HG03039 (cell line): Measurements from ENCODE around the gene CDIP1.

Experiments used
- ATAC-seq: cut with Tn5 transposase; IDR thresholded peaks from one replicate; pipeline ENCODE4 v1.9.1; 2021; ENCODE audit warnings: mild to moderate bottlenecking, moderate library complexity; ENCODE audit not compliant: unreplicated experiment

The CDIP1 gene

DNA sequence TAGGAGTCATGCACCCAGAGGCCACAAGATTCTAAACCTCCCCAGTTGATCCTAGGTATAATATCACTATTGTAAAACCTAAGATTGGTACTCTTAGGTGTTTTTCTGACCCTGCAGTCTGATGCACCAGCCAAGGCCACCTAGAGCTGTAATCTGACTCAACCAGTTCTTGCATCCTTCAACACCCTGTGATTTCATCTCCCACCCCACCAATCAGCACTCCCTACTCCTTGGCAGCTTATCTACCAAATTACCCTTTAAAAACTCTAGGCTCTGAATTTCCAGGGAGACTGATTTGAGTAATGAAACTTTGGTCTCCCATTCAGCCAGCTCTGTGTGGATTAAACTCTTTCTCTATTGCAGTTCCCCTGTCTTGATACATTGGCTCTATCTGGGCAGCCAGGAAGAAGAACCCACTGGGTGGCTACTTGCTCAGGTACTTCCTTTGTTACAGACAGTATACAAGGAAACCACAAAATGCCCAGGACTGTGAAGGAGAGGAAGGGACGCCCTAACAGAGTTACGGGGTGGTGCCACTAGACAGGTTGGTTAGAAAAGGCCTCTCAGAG is 1.2 kb upstream of the CDIP1 start:
- no peak for ATAC-seq

DNA sequence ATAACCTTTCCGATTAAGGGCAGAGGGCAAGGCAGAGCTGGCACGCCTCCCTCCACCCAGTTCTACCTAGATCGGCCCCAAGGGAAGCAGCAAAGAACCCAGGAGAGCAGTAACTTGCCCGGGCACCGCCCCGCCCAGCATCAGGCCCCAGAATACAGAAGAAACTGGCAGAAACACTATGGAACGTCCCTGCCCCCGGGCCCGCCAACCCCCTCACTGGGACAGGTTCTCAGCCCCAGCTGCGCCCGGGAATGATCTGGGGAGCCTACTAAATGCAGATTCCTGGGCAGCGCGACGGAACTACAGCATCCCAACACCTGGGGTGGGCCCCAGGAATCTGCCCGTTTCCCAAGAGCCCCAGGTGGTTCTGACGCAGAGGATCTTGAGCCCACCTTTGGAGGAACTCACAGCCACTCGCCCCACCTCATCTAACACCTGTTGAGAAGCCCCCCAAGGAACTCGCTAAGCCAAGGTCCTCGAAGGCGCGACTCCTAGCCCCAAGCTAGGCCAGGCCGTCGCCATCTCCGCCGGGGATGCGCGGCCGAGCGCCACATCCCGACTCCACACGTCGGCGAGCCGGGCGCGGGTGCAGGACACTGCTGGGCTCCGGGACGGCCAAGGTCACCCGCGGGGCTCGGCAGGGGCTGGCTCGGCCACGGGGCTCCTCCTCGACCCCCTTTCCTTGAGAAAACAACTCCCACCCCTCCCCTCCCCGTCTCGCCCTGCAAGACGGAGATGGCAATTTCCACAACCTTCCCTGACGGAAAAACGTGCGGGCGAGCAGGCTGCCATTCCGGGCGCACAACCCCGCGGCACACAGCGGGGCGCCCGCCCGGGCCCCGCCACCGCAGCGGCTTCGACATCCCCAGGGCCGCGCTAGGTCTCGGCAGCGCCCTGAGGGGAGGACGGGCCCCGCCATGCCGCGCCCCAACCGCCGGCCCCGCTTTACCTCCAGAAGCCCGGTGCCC is 913 bp downstream of the CDIP1 start:
- peak; percentile 19 for ATAC-seq

DNA sequence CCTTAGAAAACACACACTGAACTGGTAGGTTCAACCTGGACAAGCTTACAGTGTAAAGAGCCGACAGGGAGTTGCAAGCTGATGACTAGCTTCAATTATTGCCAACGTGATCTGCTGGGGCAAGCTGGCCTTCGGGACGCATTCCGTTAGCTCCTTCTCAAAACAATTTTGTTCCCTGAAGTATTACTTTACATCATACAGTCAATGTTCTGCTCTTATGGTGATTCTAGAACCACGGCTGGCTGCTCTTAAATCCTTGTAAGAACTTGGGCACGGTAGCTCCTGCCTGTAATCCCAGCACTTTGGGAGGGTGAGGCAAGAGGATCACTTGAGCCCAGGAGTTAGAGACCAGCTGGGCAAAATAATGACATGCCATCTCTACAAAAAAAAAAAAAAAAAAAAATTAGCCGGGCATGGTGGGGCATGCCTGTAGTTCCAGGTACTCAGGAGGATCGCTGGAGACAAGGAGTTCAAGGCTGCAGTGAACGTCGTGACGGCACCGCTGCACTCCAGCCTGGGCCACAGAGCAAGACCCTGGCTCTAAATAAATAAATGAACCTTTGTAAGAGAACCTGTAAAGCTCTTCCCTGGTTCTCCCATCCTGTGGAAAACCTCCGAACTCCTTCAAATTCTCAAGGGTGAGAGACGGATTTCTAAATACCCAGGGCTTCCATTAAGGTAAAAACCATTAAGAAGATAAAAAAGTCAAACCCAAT is 2.0 kb downstream of the CDIP1 start:
- no peak for ATAC-seq

DNA sequence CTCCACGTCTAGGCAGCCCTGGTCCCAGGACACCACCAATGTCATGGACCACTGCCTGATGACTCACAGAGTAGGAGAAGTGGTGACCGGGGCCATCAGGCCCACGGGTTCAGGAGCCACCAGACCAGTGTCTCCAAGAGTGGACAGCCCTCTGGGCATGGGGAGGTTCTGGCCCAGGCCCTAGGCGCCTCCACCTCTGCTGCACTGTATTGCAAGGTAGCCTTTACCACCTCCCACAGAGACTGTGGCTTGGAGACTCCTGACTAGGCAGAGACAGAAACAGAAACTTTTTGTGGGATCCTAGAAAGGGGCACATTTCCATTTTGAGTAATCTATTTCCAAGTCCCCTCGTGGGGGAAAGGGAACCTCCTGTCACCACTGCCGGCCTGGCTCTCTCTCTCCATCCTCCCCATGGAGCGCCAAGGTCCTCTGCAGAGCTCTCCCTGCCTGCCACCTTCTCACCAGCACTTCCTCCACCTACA is 2.9 kb downstream of the CDIP1 start:
- no peak for ATAC-seq

DNA sequence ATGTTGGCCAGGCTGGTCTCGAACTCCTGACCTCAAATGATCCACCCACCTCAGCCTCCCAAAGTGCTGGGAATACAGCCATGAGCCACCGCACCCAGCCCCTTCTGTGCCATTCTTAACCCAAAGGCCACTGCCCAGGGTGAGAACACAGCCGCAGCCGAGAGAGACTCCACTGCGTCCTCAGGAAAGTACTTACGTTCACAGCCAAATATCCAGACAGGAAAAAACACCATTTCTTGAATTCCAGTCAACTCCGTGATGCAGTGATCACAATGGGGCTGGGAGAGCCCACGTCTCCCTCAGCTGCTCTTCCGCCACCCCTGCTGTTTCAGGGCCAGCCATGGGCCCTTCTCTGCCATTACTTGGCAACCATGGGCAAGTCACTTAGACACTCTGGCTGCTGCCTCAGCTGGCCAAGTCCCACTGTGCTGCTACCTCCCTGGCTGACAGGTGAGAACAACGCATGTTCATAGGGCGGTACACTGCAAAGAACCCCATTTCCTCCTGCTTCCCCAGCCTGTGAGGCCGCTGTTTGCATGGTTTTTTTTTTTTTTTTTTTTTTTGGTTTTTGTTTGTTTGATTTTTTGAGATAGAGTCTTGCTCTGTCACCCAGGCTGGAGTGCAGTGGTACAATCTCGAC is 4.3 kb downstream of the CDIP1 start:
- ATAC-seq = no peak

DNA sequence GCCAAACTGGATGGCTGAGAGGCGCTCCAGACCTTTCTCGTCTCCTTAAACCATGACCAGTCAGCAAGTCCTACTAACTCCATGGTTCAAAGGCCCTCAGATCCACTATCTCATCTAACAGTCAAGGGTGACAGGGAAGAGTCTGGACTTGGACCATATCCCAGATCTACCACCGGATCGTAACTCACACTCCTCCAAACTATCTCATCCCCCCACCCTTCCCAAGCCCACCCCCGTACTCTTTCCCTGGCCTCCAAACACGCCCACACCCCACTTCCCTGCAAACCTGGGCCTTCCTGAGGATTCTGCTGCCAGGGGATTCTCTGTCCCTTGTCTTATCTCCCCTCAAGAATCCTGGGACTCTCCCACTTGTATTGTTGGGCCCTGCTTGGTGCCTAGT is 5.1 kb downstream of the CDIP1 start:
- ATAC-seq = no peak

DNA sequence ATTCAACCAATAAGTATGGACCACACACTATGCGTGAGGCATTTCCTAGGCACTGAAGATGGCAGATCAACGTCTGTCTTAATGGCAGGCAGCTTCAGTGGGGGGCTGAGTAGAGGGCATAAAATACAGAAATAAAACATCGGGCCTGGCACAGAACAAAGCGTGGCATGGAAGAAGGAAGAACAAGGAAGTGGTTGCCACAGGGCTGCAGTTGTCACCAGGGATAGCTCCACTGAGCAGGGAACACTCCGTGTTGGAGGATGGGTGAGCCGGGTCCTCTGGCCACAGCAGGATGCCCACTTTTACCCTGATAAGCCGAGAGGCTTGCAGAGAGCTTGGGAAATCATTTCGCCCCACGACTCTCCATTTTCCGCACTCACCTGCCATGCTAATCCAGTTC is 6.3 kb downstream of the CDIP1 start:
- ATAC-seq = no peak

DNA sequence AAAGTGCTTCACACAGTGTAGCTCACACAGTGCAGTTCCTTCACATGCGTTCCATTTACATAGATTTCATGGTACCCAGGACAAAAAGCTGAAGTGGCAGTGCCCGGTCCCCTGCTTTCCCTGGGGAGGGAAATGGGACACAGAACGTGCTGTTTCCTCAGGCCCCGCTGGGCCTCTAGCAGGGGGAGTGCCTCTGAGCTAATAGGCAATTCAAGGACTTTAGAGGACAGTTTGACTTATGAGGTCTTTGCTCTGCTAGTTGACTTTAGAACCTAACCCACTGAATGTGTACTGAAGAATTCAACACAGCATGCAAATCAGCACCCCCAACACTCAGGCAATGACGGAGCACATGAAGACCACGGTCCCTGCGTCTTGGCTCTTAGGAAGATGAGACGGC is 6.8 kb downstream of the CDIP1 start:
- ATAC-seq = no peak

DNA sequence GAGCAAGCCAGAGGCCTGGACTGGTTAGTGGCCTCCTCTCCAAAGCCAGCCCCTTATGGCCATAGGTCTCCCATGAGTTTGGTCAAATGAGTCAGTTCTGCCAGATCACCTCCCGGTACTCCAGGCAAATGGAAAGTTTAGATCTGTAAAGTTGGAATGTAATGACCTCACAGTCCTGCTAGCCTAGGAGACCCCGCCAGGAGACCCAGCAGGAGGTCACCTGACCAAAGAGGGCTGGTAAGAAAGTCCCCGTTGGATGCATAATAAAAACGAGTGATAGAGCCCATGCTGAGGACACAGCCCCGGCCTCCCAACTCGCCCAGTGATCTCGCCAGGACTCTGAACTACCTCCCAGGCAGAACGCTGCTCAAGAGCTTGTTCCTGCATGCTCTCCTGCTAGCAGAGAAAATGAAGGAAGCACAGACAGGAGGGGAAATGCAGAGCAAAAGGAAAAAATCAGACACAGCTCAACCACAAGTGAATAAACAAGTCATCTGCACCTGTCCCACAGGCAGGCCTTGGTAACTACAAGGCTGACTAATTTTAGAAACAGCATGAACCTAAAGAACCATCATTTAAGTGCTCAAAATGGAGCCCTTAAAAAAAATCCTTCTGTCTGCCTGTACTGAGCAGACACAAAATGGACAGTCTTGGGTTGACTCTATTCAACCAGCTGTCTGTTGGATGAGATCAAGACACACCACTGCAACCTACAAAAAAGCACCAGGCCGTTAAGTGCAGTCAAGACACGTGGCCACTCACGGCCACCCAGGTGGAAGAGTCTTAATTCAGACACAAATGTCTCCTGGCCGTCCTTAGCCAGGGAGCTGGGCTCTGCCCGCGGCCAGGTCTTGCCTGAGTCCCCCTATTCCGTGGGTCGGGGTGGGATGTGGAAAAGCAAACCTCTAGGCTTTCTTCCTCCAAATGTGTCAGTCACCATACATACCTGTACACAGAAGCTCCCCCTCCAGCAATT is 9.2 kb downstream of the CDIP1 start:
- ATAC-seq = no peak

DNA sequence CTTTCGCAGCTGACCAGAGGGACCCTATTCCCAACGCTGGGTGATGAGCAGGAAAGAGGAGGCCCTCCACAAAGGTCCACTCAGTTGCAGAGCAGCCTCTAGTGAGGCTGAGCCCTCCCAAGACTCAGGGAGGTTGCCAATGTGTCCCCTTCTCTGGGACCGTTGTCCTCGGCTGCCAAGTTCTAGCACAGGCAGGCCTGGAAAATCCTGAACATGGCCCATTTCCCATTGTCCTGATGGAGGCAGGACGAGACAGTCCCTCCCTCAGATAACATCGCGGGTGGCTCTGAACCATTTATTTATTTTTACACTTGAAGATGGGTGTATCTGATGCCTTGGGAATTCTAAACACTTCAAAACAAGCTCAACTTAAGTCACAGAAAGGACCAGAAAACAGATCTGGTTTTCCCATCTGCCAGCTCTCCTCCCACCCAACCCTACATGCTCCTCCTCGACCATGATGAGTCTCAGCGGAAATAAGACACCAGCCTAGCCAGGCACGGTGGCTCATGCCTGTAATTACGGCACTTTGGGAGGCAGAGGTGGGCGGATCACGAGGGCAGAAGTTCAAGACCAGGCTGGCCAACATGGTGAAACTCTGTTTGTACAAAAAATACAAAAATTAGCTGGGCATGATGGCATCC is 12.8 kb downstream of the CDIP1 start:
- ATAC-seq = no peak

DNA sequence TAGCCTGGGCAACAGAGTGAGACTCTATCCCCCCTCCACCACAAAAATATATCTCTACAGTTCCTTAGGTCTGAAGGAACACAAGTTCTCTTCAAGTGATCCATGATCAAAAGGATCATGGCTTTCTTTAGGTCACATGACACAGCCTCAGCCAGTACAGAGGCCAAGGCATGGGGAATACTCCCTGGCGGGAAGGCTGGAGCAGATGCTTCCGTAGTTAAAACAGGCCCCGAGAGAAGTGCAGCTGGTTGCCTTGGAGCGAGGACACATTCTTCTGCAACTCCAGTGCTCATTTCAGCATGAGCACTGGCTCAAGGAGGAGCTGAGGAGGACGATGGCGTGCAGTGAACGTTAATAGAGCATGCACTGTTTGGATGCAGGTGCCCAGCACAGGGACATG is 13.5 kb downstream of the CDIP1 start:
- ATAC-seq = no peak

DNA sequence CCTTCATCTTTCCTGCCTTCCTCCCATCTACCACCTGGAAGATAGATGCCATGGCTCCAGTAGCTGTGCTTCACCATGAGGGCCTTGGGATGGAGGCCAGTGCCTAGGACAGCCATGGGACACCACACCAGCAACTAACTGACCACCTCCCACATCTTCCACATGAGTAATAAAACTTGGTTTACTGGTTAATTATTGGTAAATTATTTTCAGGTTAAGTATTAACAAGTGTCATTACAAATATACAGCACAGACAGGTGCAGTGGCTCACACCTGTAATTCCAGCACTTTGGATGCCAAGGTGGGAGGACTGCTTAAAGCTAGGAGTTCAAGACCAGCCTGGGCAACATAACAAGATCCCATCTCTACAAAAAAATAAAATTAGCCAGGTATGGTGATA is 14.0 kb downstream of the CDIP1 start:
- ATAC-seq = no peak

DNA sequence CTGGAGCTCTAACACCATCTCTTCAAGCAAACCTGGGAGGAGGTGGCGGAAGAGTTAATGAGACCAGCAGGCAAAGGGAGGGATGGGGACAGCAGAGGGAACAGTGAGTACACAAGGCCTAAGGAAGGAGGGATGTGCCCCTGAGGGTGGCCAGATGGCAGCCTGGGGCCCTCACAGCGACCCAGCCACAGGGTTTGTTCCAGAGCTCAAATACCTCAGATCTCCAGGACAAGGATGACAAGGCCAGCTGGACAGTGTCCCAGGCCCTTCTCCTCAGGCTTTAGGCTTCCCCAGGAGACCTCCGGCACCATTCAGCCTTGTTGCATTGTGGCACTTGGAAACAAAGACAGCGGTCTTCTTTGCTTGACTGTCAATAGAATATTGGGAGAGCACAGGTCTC is 14.9 kb downstream of the CDIP1 start:
- ATAC-seq = no peak

DNA sequence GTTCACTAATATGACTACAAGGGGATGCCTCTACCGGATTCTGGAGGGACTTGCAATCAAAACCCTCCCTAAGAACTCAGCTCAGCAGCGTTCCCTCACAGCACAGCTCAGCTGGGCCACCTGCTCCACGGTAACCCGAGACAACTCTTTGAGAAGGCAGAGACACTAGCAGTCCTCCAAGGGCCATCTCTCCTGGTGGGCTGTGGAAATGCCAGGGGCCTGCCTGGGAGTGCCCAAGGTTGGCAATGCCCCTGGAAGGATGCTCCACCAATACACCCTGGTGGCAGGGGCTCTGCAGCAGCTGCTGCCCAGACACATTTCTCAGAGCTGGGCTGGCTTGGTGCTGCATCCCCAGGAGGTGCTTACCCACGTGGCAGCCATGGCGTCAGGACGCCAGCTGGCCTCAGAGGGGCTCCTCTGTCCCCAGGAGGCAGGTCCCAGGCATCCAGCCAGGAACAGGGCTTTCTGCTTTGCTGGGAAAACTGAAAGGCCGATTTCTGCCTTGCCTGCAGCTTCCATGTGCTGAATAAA is 16.5 kb downstream of the CDIP1 start:
- ATAC-seq = no peak

DNA sequence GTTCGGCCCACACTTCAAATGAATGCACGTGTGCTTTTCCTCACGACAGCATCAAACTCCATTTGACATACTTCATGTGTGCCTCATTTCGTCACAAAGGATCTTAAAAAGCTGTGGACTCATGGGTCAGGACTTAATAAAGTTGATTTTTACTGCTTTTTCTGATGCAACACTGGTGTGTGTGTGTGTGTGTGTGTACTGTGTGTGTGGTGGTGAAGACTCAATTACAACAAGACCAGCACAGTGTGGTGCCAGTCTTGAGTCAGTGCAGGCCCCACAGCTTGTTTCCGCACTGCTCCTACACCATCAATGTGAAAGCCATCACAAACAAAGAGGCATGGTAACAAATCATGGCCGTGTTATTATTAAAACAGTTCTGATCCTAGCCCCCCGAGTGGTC is 17.7 kb downstream of the CDIP1 start:
- ATAC-seq = no peak

DNA sequence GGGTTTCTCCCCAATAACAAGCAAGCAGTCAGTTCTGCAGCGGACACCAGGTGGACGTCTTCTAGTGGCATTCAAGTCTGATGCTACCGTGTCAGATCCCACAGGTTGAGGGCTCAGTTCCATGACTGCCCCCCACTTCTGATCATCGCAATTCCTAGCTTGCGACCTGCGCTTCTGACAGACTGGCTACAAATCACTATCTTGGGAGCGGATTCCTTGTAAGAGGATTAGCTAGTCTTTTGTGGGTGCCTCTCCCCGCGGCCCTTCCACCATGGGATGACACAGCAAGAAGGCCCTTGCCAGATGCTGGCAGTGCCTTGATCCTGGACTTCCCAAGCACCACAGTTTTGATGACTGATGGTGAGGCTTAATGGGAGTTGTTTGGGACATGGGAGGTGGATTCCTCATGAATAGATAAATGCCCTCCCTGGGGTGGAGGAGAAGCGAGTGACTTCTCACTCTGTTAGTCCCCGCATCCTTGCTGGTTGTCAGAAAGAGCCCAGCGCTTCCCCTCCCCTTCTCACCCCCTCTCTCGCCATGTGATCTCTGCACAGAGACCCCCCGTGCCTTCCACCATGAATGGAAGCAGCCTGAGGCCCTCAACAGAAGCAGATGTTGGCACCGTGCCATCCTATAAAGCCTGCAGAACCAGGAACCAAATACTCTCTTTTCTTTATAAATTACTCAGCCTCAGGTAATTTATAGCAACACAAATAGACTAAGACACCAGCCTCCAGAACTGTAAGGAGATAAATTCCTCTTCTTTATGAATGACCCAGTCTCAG is 19.1 kb downstream of the CDIP1 start:
- ATAC-seq = no peak

DNA sequence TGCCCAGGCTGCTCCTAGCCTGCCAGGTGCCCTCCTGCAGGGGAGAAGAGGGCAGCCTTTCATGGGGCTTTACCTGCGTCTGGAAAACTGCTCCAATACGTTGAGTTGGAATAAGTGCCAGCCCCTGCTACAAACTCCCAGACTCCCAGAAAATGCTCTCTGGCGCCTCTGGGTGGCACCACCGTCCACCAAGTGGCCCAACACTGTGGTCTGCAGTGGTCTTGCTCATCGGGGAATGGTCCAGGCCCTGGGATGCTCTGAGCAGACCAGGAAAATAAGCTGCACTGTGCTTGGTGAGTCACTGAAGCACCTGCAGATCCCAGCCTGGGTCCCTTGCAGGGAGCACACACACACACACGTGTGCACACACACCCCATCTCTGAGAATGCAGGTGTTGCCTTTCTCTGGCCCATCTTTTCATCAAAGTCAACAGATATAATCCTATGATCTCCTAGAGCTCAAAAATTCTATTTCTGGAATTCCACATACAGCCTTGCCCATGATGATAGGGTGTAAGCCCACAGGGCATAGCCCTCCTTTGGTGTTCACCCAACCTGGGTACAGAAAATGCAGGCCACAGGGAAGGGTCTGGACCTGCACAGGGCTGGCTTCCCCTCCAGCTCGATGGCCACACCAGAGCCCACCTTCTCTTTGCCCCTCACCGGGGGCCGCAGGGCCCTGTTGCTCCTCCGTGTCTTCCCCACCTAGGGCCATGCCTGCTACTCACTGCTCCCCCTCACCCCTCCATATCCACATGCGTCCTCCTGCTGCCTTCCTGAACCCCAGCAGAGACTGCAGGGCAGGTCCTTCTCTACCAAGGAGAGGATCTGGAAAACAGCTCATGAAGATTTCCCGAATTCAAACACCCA is 20.5 kb downstream of the CDIP1 start:
- no peak for ATAC-seq
